ENCODE results near the gene UNC93B1. TPM values are rescaled to one million over a fixed set of nuclear protein-coding genes. Genes with fewer than 3 reads are reported as not detected.

Gene UNC93B1
- total and polyA plus RNA-seq, 2 of the 8 experiments (the other 6 are each of a cell fraction or from before 2014, with no cell fraction given): 18.9 to 34.3 TPM

DNA sequence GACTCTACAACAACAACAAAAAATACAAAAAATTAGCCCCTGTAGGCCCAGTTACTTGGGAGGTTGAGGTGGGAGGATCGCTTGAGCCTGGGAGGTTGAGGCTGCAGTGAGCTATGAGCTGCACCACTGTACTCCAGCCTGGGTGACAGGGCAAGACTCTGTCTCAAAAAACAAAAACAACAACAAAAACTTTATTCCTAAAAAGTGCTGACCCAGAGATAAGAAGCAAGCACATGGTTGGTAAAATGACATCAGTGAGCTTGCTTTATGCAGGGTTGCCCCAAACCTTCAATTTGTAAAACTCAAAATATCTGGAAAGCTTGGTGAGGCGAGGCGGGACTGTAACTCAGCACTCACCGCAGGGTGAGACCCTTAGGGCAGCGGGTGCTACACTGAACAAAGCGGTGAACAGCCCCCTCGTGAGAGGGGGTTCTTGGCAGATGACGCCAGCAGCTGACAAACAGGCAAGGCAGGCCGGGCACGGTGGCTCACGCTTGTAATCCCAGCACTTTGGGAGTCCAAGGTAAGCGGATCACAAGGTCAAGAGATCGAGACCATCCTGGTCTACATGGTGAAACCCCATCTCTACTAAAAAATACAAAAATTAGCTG is 31.5 kb upstream of the UNC93B1 start (continued):
- TF ChIP-seq, protein P1, sequence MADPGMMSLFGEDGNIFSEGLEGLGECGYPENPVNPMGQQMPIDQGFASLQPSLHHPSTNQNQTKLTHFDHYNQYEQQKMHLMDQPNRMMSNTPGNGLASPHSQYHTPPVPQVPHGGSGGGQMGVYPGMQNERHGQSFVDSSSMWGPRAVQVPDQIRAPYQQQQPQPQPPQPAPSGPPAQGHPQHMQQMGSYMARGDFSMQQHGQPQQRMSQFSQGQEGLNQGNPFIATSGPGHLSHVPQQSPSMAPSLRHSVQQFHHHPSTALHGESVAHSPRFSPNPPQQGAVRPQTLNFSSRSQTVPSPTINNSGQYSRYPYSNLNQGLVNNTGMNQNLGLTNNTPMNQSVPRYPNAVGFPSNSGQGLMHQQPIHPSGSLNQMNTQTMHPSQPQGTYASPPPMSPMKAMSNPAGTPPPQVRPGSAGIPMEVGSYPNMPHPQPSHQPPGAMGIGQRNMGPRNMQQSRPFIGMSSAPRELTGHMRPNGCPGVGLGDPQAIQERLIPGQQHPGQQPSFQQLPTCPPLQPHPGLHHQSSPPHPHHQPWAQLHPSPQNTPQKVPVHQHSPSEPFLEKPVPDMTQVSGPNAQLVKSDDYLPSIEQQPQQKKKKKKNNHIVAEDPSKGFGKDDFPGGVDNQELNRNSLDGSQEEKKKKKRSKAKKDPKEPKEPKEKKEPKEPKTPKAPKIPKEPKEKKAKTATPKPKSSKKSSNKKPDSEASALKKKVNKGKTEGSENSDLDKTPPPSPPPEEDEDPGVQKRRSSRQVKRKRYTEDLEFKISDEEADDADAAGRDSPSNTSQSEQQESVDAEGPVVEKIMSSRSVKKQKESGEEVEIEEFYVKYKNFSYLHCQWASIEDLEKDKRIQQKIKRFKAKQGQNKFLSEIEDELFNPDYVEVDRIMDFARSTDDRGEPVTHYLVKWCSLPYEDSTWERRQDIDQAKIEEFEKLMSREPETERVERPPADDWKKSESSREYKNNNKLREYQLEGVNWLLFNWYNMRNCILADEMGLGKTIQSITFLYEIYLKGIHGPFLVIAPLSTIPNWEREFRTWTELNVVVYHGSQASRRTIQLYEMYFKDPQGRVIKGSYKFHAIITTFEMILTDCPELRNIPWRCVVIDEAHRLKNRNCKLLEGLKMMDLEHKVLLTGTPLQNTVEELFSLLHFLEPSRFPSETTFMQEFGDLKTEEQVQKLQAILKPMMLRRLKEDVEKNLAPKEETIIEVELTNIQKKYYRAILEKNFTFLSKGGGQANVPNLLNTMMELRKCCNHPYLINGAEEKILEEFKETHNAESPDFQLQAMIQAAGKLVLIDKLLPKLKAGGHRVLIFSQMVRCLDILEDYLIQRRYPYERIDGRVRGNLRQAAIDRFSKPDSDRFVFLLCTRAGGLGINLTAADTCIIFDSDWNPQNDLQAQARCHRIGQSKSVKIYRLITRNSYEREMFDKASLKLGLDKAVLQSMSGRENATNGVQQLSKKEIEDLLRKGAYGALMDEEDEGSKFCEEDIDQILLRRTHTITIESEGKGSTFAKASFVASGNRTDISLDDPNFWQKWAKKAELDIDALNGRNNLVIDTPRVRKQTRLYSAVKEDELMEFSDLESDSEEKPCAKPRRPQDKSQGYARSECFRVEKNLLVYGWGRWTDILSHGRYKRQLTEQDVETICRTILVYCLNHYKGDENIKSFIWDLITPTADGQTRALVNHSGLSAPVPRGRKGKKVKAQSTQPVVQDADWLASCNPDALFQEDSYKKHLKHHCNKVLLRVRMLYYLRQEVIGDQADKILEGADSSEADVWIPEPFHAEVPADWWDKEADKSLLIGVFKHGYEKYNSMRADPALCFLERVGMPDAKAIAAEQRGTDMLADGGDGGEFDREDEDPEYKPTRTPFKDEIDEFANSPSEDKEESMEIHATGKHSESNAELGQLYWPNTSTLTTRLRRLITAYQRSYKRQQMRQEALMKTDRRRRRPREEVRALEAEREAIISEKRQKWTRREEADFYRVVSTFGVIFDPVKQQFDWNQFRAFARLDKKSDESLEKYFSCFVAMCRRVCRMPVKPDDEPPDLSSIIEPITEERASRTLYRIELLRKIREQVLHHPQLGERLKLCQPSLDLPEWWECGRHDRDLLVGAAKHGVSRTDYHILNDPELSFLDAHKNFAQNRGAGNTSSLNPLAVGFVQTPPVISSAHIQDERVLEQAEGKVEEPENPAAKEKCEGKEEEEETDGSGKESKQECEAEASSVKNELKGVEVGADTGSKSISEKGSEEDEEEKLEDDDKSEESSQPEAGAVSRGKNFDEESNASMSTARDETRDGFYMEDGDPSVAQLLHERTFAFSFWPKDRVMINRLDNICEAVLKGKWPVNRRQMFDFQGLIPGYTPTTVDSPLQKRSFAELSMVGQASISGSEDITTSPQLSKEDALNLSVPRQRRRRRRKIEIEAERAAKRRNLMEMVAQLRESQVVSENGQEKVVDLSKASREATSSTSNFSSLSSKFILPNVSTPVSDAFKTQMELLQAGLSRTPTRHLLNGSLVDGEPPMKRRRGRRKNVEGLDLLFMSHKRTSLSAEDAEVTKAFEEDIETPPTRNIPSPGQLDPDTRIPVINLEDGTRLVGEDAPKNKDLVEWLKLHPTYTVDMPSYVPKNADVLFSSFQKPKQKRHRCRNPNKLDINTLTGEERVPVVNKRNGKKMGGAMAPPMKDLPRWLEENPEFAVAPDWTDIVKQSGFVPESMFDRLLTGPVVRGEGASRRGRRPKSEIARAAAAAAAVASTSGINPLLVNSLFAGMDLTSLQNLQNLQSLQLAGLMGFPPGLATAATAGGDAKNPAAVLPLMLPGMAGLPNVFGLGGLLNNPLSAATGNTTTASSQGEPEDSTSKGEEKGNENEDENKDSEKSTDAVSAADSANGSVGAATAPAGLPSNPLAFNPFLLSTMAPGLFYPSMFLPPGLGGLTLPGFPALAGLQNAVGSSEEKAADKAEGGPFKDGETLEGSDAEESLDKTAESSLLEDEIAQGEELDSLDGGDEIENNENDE (IDR thresholded peaks at IDR 0.05; ENCODE audit: insufficient replicate concordance, low read length): no peak
- TF ChIP-seq RBBP5 (IDR thresholded peaks at IDR 0.05; ENCODE audit: borderline replicate concordance, low read depth, low read length): no peak
- no peak for TF ChIP-seq CHD1 (IDR thresholded peaks at IDR 0.05; ENCODE audit: low read depth, low read length)
- TF ChIP-seq SP1 (IDR thresholded peaks at IDR 0.05; ENCODE audit: low read depth, low read length): no peak
- TF ChIP-seq RFX5 (IDR thresholded peaks at IDR 0.05; ENCODE audit: borderline replicate concordance, low read depth, low read length): no peak
- no peak for TF ChIP-seq EP300 (IDR thresholded peaks at IDR 0.05; ENCODE audit: borderline replicate concordance in 1 of 2, low read depth in 2 of 2, low read length in 2 of 2)
- no peak for TF ChIP-seq ZNF274 (IDR thresholded peaks at IDR 0.05; ENCODE audit: borderline replicate concordance, extremely low read depth, low read length)
- no peak for TF ChIP-seq GABPA (IDR thresholded peaks at IDR 0.05; ENCODE audit: borderline replicate concordance, insufficient read depth, low read length)
- TF ChIP-seq KDM1A (IDR thresholded peaks at IDR 0.05; ENCODE audit: borderline replicate concordance, low read length): no peak
- TF ChIP-seq EZH2 (IDR thresholded peaks at IDR 0.05; ENCODE audit: low read depth, low read length, severe bottlenecking): no peak
- no peak for TF ChIP-seq POLR2A (IDR thresholded peaks at IDR 0.05; ENCODE audit: control extremely low read depth in 1 of 2, low read depth in 2 of 2, low read length in 2 of 2)

Data from H1 (cell line).